SK-N-MC (cell line): Measurements from ENCODE around the gene TNIK.

ENCODE experiments used
- EZH2 ChIP-seq: fragments of 200-600 bp; sonication (generic); IDR thresholded peaks from one replicate; pipeline ENCODE4 v1.6.1; 2017; ENCODE audit warnings: antibody characterized with exemption
- POLR2AphosphoS5 ChIP-seq: IDR thresholded peaks from 2 replicates; pipeline ENCODE4 v1.6.1; 2012; ENCODE audit warnings: mild to moderate bottlenecking, low read depth, low read length, borderline replicate concordance

GRCh38 chr3:171125010-171125409 is 335.2 kb downstream of the TNIK start:
- TF ChIP-seq EZH2, result no peak
- TF ChIP-seq POLR2AphosphoS5, result no peak
